Stimulated activated CD8-positive, alpha-beta memory T cell treated with anti-CD3 and anti-CD28 coated beads, Interleukin-15, amount 100 ng/mL, for 1 hour (primary cell): ENCODE measurements around the gene SLIT3.

Source experiments
- DNase-seq: peaks from one replicate; pipeline ENCODE4 v3.0.0-alpha.2; 2020; ENCODE audit warnings: low read depth

Gene SLIT3

DNA sequence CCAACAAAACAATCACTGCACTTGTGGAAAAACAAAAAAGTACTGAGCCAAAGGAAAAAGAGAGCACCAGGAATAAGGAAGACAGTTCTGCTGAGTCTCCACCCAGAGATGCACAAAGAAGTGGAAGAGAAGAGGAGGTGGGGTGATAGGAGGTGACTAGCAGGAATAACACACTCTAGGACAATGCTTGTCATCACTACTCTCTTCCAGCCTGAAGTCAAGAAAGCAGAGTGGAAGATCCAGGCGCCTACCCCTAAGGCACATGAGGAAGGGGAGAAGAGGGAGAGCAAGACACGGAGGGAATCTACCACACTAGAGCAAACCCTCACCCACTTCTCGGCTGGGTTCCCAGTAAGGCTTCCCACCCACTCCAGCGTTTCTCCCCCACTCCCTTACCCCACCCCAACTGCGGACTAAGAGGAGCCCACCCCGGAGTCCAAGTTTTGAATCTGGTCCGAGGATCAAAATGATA lies 1.7 kb downstream of the SLIT3 start:
- DNase-seq, result no peak

DNA sequence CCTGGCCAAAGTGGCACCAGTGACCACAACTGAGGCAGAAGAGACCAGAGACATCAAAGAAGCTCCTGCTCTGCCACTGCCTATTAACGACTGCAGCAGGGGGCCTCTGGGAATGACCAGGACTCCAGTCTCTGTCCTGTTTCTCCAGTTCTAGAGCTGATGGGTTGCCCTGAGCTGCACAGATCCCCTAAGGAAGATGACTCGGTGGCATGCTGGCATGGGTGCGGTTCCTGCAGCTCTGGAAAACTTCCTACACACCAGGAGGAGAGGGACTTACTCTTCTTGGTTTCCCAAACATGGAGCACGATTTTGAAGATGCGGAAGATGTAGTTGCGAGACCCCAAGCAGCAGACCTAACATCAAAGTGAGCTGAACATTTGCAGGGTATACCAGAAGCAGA lies 2.7 kb downstream of the SLIT3 start:
- no peak for DNase-seq

DNA sequence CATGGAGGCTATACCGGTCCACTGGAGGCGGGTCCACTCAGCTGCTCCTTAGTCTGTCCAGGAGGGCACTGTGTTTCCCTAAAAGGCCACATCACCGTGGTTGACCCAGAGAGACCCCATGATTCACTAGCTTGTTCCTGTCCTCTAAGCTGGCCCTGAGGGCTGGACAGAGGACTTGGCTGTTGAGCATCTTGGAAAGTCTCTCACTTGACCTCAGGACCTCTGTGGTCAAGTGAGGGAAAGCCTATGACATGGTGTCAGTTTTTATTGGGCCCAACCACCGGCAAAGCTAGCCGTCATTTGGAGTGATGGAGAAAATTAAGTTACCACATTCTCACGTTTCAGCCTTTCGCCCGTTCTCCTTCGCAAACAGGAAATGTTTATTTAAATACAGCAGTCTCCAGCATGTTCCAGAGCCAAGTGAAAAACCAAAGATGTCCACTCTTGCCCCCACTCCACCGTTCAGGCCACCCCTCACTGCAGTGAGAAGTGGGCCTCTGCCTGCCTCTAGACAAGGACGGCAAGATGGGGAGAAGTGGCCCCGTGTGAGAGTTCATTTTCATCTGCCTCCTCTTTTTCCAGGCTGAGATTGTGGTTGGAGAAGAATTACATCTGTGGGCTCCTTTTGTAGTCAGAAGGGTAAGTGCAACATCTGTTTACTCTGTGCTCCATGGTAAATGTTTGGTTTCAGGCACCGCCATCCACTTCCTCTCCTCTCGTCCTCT lies 4.4 kb downstream of the SLIT3 start:
- no peak for DNase-seq

DNA sequence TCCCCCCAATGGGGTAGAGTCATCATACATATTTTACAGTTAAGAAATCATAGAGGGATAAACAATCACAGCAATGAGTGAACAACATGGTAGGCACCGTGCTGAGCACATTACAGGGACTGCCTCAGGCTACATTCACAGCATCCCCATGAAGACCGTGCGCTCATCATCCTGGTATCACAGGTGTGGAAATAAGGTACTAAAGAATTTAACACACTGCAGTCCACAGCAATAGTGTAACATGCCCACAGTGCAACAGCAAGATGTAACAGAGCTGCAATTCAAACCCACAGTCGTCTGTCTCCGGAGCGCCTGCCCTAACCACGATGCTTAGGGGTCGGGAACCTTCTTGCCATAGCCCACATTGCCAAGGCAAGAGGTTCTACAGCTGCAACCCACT lies 5.6 kb downstream of the SLIT3 start:
- DNase-seq, result no peak

DNA sequence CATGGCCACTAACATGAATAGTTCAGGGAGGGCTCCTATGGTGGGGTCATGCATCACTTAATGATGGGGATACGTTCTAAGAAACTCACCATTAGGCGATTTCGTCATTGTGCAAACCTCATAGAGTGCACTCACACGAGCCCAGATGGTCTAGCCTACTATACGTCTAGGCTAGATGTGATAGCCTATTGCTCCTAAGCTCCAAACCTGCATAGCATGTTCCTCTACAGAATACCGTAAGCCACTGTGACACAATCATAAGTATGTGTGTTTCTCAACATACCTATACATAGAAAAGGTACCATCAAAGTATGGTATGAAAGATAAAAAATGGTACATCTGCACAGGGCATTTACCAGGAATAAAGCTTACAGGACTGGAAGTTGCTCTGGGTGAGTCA lies 6.3 kb downstream of the SLIT3 start:
- no peak for DNase-seq

DNA sequence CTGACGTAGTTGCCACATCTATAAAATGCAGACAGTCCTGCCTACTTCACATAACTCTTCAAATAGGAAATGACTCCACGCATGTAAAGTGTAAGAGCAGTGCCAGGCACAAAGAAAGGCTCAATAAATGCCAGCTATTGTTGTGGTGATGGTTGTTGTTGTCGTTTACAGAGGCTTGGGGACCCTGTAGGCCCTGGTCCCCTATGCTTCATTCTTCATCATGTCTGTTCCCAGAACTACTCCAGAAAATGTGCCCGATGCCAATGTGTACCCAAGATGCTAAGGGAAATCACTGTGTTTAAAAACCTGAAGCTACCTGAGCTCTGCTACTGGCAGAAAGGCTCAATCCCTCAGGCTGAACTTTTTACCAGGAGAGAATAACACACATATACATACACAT lies 9.1 kb downstream of the SLIT3 start:
- DNase-seq, result no peak

DNA sequence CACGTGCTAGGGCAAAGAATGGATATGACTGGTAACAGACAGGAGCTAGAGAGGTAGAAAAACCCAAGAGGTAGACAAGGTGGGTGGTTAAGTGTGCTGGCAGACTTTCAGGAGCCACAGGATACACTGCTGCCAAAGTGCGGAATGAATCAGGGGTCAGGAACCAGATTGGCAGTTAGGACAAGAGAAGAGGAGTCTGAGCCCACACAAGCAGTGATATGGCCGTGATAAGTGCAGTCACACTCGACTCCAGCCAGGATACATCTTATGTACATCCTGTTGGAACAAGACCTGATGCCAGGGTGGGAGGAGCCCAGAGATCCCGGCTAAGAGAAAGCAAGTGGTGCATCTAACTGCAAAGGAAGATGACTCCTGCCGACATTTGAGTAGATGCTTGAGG lies 10.0 kb downstream of the SLIT3 start:
- DNase-seq, result no peak

DNA sequence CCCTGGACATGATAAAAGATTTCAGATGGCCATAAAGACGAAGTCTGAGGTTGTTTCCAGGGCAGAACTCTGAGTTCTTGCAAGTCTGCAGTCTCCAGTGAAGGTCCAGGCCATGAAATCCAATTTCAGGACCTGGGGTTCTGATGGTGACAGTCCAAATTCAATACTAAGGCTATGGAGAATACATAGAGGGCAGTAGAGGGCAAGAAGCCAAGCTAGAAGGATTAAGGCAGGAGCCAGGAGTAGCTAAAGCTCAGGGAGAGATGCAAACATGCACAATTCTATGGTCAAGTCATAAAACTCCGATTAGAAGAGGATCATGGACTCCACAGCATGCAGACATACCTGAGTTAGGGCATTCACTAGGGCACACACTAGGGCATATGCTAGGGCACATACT lies 11.4 kb downstream of the SLIT3 start:
- DNase-seq, result no peak

DNA sequence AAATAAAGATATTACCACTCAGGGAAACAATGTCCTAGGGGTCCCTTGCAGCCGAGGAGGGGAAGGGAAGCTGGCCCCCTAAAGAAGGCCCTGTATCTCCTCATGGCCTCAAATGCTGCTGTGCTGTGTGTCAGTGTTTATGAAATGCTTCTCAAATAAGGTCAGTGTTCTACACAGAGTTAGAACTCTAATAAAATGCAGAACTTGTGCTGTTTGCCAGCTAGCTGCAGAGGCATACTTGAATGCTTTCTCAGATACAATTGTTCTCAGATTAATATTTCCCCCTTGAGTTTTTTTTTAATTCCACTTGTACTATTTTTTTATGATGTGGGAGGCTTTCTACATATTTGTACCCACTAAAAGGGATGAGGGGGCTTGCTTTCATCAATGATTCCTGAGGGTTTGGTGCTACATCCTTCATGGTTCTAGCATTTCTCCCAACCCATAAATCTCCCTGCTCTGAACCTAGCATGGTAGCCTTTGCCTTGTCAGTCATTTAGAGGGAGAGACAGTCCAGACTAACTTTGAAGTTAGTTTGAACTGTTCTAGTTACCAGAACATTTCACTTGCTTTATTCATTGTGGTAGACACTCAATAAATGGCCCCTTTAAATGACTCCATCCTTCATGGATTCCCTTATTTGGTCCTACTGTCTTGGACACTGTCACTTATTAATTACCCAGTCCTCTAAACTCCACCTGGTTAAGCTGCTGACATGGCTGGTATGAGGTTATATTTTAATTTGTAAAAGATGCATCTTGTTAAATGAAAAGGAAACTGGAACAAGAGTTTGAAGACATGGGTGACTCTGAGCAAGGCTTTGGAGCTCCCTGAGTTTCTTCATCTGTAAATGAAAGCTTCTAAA lies 12.6 kb downstream of the SLIT3 start:
- DNase-seq, result no peak

DNA sequence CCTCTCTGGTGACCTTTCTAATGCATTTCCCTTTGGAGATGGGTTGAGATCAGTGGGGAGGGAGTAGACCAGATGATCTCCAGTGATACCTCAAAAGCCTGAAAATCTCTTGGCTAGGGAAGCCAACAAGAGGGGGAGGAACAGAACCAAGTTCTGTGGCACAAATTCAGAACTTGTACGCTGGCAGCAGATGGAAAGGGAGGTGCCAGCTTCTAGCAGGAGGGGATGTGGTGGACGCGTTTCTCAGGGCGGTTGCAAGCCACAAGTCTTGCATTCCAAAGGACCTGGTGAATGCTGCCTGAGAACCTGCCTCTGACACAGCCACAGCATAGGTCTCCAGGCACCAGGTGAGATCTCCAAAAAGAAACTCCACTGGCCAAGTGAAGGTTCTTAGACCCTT lies 13.4 kb downstream of the SLIT3 start:
- DNase-seq, result no peak

DNA sequence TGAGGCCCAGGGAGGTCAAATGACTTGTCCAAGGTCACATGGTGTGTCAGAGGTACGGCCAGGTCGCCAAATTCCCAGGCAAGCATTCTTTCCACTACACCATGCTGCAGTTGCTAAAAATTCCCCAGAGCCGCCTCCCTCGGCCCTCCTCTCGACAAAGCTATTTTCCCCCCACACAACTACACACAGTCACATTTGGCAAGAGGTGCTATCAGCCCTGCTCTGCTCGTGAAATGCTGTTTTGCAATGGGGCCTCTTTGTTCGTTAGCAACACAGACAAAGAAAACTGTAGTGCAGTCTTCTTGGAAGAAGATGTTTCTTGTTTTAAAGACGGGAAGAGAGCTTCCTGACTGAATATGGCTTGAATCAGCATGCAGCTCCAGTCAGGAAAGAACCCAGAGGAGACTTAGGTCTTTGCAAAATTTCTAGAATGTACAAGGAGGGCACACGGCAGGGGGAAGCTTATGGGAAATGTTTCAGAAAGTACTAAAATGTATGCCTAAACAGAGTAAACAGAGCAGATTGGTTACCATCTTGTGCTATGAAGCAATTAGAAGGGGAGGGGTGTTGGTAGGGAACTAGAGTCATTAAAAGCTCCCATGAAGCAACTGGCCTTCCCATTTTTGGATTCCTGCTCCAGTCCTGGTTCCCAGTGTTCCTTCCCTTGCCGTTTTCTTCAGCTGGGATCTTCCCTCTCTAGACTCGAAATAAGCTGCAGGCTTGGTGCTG lies 14.2 kb downstream of the SLIT3 start:
- no peak for DNase-seq

DNA sequence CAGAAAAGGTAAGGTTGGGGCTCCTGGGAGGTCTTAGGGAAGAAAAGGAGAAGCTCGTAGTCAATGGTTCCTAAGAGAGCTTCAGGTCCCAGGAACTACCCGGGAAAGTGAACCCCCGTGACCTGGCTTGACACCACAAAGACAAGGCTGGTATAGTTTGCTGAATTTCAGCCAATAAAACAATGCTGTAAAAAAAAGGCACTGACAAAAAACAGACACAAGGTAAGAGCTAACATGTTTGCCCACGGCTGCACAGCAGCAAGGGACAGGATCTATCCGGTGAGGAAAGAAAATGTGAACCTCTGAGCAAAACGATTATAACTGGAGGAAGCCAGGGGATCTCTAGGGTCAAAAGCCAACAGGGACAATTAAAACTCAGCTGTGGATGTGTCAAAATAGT lies 17.1 kb downstream of the SLIT3 start:
- no peak for DNase-seq

DNA sequence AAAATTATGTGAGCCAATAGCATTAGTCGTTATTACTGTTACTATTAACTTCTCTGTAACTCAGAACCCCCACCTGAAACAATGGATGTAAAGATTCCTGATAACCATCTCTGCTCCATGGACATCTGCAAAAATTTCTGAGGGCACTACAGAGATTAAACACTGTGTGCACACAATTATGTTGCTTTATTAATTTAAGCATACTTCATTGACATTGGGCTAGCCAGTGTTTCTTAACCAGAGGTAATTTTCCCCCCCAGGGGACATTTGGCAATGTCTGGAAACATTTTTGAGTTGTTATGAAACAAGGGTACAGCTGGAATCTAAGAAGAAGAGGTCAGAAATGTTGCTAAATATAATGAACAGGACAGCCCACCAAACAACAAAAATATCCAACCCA lies 19.3 kb downstream of the SLIT3 start:
- no peak for DNase-seq

DNA sequence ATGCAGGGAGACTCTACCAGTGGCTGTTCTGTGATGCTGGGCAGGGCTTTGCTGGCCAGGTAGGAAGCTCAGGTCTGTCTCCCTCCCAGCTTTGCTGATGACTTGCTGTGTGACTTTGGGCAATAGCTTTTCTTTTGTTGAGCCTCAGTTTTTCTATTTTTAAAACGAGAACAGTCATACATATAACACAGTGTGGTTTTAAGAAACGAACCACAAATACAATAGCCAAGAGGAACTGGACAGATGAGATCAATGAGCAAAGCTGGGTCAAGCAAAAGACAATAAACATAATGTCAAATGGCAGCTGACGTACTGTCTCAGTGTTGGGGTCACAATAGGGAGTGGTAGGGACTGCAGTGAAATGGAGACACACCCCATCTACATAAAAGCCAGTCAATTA lies 20.2 kb downstream of the SLIT3 start:
- no peak for DNase-seq

DNA sequence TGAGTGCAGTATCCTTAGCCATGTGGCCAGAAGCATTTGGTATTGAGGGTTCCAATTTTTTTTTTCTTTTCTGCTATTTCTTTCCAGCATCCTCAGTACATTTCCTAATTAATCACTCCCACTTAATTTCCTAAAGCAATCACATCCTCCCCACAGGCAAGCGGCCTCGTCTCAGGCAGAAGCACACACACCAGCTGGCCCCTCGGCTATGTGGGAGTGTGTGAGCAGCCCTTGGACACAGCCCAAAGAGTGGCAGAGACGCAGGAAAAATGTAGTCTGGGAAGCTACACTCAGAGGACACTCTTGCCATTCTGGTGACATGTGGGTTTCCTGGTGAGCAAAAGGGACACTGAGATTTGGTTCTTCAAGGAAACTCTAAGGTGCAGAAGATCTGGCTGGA lies 20.7 kb downstream of the SLIT3 start:
- DNase-seq, result no peak

DNA sequence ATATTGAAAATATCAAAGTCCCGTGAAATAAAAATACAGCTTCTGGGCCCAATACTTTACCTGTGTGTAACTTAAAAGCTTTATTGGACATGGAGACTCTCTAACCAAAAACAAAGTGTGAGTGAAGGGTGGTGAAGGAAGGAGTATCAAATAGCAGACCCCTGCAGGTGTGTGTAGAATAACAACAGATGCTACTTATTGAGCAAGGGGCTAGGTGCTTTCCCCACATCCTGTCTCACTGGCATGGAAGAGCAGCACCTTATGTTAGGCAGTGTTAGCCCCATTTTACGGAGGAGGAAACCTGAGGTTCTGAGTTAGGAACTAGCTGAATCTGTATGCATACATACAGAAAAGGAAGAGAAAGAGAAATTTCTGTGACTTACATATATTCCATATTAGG lies 21.8 kb downstream of the SLIT3 start:
- DNase-seq, result no peak

DNA sequence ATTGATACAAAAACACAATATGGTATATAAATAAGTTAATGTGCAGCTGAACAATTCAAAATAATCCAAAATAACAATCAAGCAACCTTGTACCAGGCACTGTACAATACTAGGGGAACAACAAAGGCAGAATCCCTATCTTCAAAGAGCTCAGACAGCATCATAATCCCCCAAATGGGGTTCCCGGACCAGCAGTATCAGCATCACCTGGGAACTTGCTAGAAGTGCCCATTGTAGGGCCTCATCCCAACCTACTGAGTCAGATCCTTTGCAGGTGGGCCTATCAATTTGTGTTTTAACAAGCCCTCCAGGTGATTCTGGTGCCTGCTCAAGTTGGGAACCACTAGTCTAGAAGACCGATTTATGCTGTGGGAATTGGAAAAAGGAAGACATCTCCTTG lies 27.1 kb downstream of the SLIT3 start:
- no peak for DNase-seq

DNA sequence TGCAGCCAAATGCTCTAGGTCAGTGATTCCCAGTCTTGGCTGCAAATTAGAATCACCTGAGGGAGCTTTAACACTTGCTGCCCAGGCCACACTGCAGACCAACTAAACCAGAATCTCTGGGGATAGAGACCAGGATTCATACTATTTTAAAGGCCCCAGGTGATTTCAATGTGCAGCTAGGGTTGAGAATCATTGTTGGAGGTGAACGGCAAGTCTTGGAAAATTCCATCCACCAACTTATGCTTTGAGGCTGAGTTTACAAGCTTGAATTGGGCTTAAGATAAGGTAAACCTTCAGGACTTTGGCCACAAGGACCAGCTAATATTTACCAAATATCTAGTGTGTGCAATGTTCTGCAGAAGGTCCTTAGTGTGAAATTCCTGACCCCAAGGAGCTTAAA lies 27.5 kb downstream of the SLIT3 start:
- no peak for DNase-seq

DNA sequence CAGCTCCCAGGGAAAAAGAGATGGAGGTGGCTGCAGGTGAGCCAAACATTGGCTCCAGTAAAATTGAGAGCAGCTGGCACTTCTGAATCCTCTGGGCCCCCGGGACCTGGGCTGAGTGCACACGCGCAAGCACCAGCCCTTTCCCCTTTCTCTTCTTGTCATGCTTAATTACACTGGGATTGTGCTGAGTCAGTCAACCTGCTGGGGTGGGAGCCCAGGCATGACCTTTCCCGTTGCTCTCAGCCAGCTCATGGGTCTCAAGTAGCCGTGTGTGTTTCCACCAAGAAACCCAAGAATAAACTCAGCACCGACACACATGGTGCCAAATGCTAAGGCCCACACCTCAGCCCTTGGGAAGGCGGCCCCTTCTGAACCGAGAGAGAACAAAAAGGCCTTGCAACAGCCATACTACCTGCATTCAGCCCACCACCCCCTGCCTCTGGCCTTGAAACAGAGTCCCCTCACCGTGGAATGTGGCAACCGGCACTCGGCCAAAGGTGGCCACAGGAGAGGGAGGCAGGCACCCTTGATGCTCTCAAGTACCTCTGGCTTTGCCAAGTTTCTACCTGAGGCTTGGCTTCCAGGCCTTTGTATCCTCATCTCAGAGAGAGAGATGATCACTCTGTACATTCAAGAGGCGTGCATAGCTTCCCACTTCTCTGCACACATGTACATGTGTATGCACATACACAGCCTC lies 28.1 kb downstream of the SLIT3 start:
- DNase-seq, result no peak

DNA sequence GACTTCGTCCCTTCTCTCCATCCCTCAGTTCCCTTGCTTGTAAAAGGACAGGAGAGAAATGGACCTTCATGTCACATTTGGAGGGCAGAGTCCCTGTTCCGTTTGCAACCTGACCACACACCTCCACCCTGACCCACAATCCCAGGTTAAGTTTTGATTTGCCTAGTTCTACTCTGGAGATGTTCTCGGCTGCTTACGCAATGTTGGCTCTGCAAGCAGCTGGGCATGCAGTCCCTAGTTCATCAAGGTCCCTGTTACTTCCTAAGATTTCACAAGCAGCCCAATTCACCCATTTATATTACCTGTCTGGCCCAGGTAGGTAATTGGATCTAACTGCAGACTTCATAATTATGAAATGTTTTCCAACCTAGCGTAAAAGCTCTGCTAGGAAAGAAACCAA lies 28.8 kb downstream of the SLIT3 start:
- no peak for DNase-seq

DNA sequence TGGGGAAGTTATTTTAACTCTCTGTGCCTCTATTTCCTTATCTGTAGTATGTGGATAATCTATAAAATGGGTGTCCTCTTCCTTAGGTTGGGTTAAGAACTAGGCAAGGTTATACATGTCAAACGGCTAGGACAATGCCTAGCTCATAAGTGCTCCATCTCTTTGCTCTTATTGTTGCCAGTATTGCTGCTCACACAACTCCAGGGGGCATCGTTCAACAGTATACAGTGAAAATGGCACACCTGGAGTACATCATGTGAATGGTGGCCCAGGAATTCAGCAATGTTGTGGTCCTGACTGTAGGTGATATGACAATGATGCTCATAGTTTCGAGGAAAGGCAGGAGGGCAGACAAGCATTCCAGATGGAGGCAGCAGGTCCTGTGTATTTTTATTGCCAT lies 30.1 kb downstream of the SLIT3 start:
- DNase-seq, result no peak

DNA sequence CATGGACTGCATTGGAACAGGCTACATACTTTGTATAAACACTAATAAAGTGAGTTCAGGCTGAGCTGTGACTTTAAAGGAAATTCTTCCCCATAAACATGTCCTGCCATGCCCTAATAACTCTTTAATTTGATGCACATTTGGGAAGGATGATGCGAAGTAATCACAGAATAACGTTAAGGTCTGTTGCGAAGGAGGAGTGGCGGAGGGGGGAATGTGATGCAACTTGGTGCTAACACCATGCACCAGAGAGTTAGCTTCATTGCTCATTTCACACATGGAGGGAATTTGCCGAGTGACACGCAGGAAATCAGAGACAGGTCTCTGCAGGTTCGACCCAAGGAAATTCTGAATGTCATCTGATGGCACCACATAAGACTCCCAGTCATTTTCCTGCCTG lies 32.9 kb downstream of the SLIT3 start:
- no peak for DNase-seq
